Measurements from ENCODE around the gene FTCDNL1. TPM values are rescaled to one million over a fixed set of nuclear protein-coding genes. Genes with fewer than 3 reads are reported as not detected.

The FTCDNL1 gene

Small RNAs within 50 kb of the gene (small RNA-seq; reads per million reads assigned to genes)
- gene AC108032.1 (ENCODE audit: low read depth) (not detected), gene RN7SL717P (ENCODE audit: low read depth) (not detected)
